Stomach (tissue), 9 donors: Measurements from ENCODE around the gene VSIG10L2. TPM values are rescaled to one million over a fixed set of nuclear protein-coding genes. Genes with fewer than 3 reads are reported as not detected.
A peak's percentile ranks its signal among the peaks of the same experiment; 100 is the strongest.

ENCODE experiments used
- DNase-seq, 2 donors: peaks; one replicate each; pipeline versions ENCODE4 v3.0.0 to v3.0.0-alpha.2; 2013 to 2019
- H3K27ac ChIP-seq, 5 donors: fragments of 200-600 bp in 4 of 5; sonication (generic) in 4 of 5; one replicate each; pipeline ENCODE4 v1.5.1; 2013 to 2019; ENCODE audit warnings: mild to moderate bottlenecking in 1 of 5, moderate library complexity in 1 of 5
- H3K27me3 ChIP-seq, 3 donors: fragments of 200-600 bp; sonication (generic); one replicate each; pipeline ENCODE4 v1.5.1; 2017 to 2019; ENCODE audit warnings: mixed run types in 1 of 3
- H3K36me3 ChIP-seq, 4 donors: fragments of 200-600 bp; sonication (generic); 1 replicate in 3 of 4; 2 replicates in 1 of 4; pipeline ENCODE4 v1.5.1; 2016 to 2019
- H3K4me1 ChIP-seq, 4 donors: fragments of 200-600 bp; sonication (generic); one replicate each; pipeline ENCODE4 v1.5.1; 2016 to 2019
- H3K4me3 ChIP-seq, 4 donors: fragments of 200-600 bp; sonication (generic) in 3 of 4; one replicate each; pipeline ENCODE4 v1.5.1; 2016 to 2019; ENCODE audit warnings: mild to moderate bottlenecking in 1 of 4
- H3K9me3 ChIP-seq, 4 donors: fragments of 200-600 bp; sonication (generic); one replicate each; pipeline ENCODE4 v1.5.1; 2016 to 2019
- CTCF ChIP-seq, 7 experiments: fragments of 450-650 bp in 4 of 7; fragments of 200-600 bp in 3 of 7; sonication (generic) in 3 of 7; IDR thresholded peaks; one replicate each; pipeline ENCODE4 v1.5.1; 2016 to 2019; ENCODE audit warnings: antibody characterized with exemption in 7 of 7, control low read depth in 2 of 7, mild to moderate bottlenecking in 1 of 7
- EP300 ChIP-seq: sonication (generic); formaldehyde crosslinking; IDR thresholded peaks from one replicate; pipeline ENCODE4 v1.6.1; 2017; ENCODE audit warnings: antibody characterized with exemption
- POLR2A ChIP-seq, 4 donors: fragments of 450-650 bp; IDR thresholded peaks; one replicate each; pipeline ENCODE4 v1.6.1; 2016; ENCODE audit warnings: antibody characterized with exemption in 4 of 4, control low read depth in 2 of 4, mild to moderate bottlenecking in 1 of 4, moderate library complexity in 1 of 4
- POLR2AphosphoS5 ChIP-seq, 3 donors: sonication (generic); formaldehyde crosslinking; IDR thresholded peaks; one replicate each; pipeline ENCODE4 v1.6.1; 2016; ENCODE audit warnings: antibody characterized with exemption in 3 of 3
- WGBS, 5 donors: extraction: QIAGEN DNeasy Blood & Tissue Kit in 3 of 5; methylation state at CpG; one replicate each; pipeline versions ENCODE4 v1.1.5 to v1.1.7; 2013 to 2018; 5-methylcytosine and 5-hydroxymethylcytosine counted together
- intact Hi-C: fragments of 100-400 bp; cut with DNase I; formaldehyde crosslinking; loops from one replicate; pipeline ENCODE4 v1.15.1; 2023; ENCODE audit warnings: low total_unique reads
- polyA plus RNA-seq, 3 donors: library from polyadenylated mRNA; stranded (reverse); fragments of 200-250 nt; gene quantifications; one replicate each; pipeline ENCODE4 v1.2.3, GENCODE V29; 2013
- total RNA-seq, 5 donors: library from RNA; depleted of rRNA; stranded (reverse); fragments of >200 nt; gene quantifications; one replicate each; pipeline versions ENCODE4 v1.1.0 to v1.2.3, GENCODE V29; 2014 to 2016
- donor health status: healthy with polysubstance abuse.
- donor health status: Bipolar disorder and iron deficiency.
- donor health status: healthy.

The VSIG10L2 gene
- total and polyA plus RNA-seq, 8 donors, result 0.35 to 1.4 TPM; not detected in 6

GRCh38 chr11:125954945-125955640 lies 9.2 kb downstream of the VSIG10L2 start:
- 92 to 96% (median 92%) methylated on average over 15 of the region's 15 CpGs for WGBS, 5 donors
- H3K27me3 ChIP-seq, result no peaks in the 10 kb centered on the region
- peaks cover 0 to 27% (median 7%) of the 10 kb centered on the region in 4 donors for H3K36me3 ChIP-seq
- no peak overlapping the region for H3K27ac ChIP-seq
- no peak for DNase-seq
- no peaks in the 10 kb centered on the region for H3K9me3 ChIP-seq
- H3K4me3 ChIP-seq, result no peak overlapping the region
- H3K4me1 ChIP-seq, result peaks cover 9 to 32% (median 24%) of the 10 kb centered on the region in 4 donors
- TF ChIP-seq POLR2A (IDR thresholded peaks at IDR 0.05) (no peak), CTCF (IDR thresholded peaks at IDR 0.05) (no peak), POLR2AphosphoS5 (IDR thresholded peaks at IDR 0.05) (no peak), EP300 (no peak)
- intact Hi-C loops, result no loop called here

- TF ChIP-seq CTCF (IDR thresholded peaks at IDR 0.05) (no peak), POLR2A (IDR thresholded peaks at IDR 0.05) (no peak), POLR2AphosphoS5 (IDR thresholded peaks at IDR 0.05) (no peak), EP300 (no peak)
- WGBS, 5 donors, result 81 to 93% (median 89%) methylated on average over 2 of the region's 2 CpGs
- intact Hi-C loops, result no loop called here
- H3K27me3 ChIP-seq, result no peaks in the 10 kb centered on the region
- peak overlapping the region in 1 of 5 donors; percentile 26 for H3K27ac ChIP-seq
- peaks cover 0 to 35% (median 13%) of the 10 kb centered on the region in 4 donors for H3K36me3 ChIP-seq
- DNase-seq, result no peak
- H3K9me3 ChIP-seq, result no peaks in the 10 kb centered on the region
- H3K4me3 ChIP-seq, result no peak overlapping the region
- H3K4me1 ChIP-seq, result peaks cover 9 to 28% (median 21%) of the 10 kb centered on the region in 4 donors
Observed at GRCh38 chr11:125955856-125956255, 10.0 kb downstream of the VSIG10L2 start.

- TF ChIP-seq CTCF (IDR thresholded peaks at IDR 0.05), result no peak
- TF ChIP-seq EP300, result no peak
- no peak for TF ChIP-seq POLR2AphosphoS5 (IDR thresholded peaks at IDR 0.05)
- TF ChIP-seq POLR2A (IDR thresholded peaks at IDR 0.05), result no peak
- 74 to 80% (median 78%) methylated on average over 22 of the region's 22 CpGs for WGBS, 5 donors
- Histone ChIP-seq H3K4me3 (no peak overlapping the region), H3K27ac (peak overlapping the region in 1 of 5 donors; percentile 26), H3K27me3 (no peaks in the 10 kb centered on the region), H3K4me1 (peaks cover 9 to 21% (median 17%) of the 10 kb centered on the region in 4 donors), H3K9me3 (no peaks in the 10 kb centered on the region), H3K36me3 (peaks cover 0 to 42% (median 19%) of the 10 kb centered on the region in 4 donors)
- DNase-seq, result peak in 1 of 2 donors; percentile 40
- intact Hi-C loops, result no loop called here
Observed at GRCh38 chr11:125956391-125957134, 10.7 kb downstream of the VSIG10L2 start.

- intact Hi-C loops, result no loop called here
- no peak for DNase-seq
- TF ChIP-seq POLR2A (IDR thresholded peaks at IDR 0.05) (no peak), POLR2AphosphoS5 (IDR thresholded peaks at IDR 0.05) (no peak), EP300 (no peak), CTCF (IDR thresholded peaks at IDR 0.05) (no peak)
- Histone ChIP-seq H3K36me3 (peaks cover 0 to 48% (median 22%) of the 10 kb centered on the region in 4 donors), H3K27me3 (no peaks in the 10 kb centered on the region), H3K27ac (no peak overlapping the region), H3K4me1 (peaks cover 7 to 9% (median 8%) of the 10 kb centered on the region in 4 donors), H3K9me3 (peaks cover 0 to 7% (median 1%) of the 10 kb centered on the region in 4 donors), H3K4me3 (no peak overlapping the region)
- 79 to 87% (median 86%) methylated on average over 14 of the region's 14 CpGs for whole genome bisulfite sequencing, 5 donors
Observed at GRCh38 chr11:125957618-125958332, 11.9 kb downstream of the VSIG10L2 start.
